Measurements from ENCODE around the gene HS6ST1.

Gene HS6ST1

GRCh38 chr2:128347701-128348539 lies 29.3 kb upstream of the HS6ST1 start:
- no peak for DNase-seq

GRCh38 chr2:128347171-128347558 lies 28.5 kb upstream of the HS6ST1 start:
- DNase-seq = no peak

GRCh38 chr2:128346291-128347170 lies 27.9 kb upstream of the HS6ST1 start:
- DNase-seq = no peak

- no peak for DNase-seq
Observed at GRCh38 chr2:128345436-128346165, 26.9 kb upstream of the HS6ST1 start.

- DNase-seq = no peak
Observed at GRCh38 chr2:128344101-128344500, 25.4 kb upstream of the HS6ST1 start.

GRCh38 chr2:128343459-128343858 lies 24.8 kb upstream of the HS6ST1 start:
- no peak for DNase-seq

GRCh38 chr2:128342550-128342949 lies 23.9 kb upstream of the HS6ST1 start:
- no peak for DNase-seq

- DNase-seq = no peak
Observed at GRCh38 chr2:128341621-128342020, 23.0 kb upstream of the HS6ST1 start.

GRCh38 chr2:128332091-128332634 lies 13.5 kb upstream of the HS6ST1 start:
- DNase-seq = no peak

GRCh38 chr2:128330583-128330982 lies 11.9 kb upstream of the HS6ST1 start:
- DNase-seq = no peak

GRCh38 chr2:128329607-128330006 lies 10.9 kb upstream of the HS6ST1 start:
- DNase-seq = no peak

GRCh38 chr2:128327180-128327964 lies 8.7 kb upstream of the HS6ST1 start:
- DNase-seq = no peak

- DNase-seq = no peak
Observed at GRCh38 chr2:128326346-128326745, 7.7 kb upstream of the HS6ST1 start.

- DNase-seq = no peak
Observed at GRCh38 chr2:128325611-128326181, 7.0 kb upstream of the HS6ST1 start.

GRCh38 chr2:128324897-128325410 lies 6.3 kb upstream of the HS6ST1 start:
- no peak for DNase-seq

GRCh38 chr2:128324008-128324896 lies 5.6 kb upstream of the HS6ST1 start:
- DNase-seq = no peak

- no peak for DNase-seq
Observed at GRCh38 chr2:128323555-128323931, 4.9 kb upstream of the HS6ST1 start.

- DNase-seq = no peak
Observed at GRCh38 chr2:128322715-128323554, 4.3 kb upstream of the HS6ST1 start.
